Glutamatergic neuron (in vitro differentiated cells): ENCODE results near the gene ZNG1A. TPM values are rescaled to one million over a fixed set of nuclear protein-coding genes. Genes with fewer than 3 reads are reported as not detected.
"Not testable (repeated sequence)": the region's sequence is repeated elsewhere in the genome, so short reads cannot be mapped to it uniquely, and the experiment has no call there.

Source experiments
- DNase-seq: peaks from one replicate; pipeline ENCODE4 v3.0.0; 2022
- H3K27ac Mint-ChIP-seq: one replicate; pipeline ENCODE4 v1.8.0; 2020; ENCODE audit warnings: mild to moderate bottlenecking, mixed read lengths, inconsistent platforms; ENCODE audit not compliant: unreplicated experiment
- H3K27me3 Mint-ChIP-seq: one replicate; pipeline ENCODE4 v1.8.0; 2020; ENCODE audit warnings: mild to moderate bottlenecking, moderate library complexity, mixed read lengths, inconsistent platforms; ENCODE audit not compliant: unreplicated experiment
- H3K36me3 Mint-ChIP-seq: one replicate; pipeline ENCODE4 v1.8.0; 2020; ENCODE audit warnings: mild to moderate bottlenecking, mixed read lengths, inconsistent platforms; ENCODE audit not compliant: unreplicated experiment
- H3K4me1 Mint-ChIP-seq: one replicate; pipeline ENCODE4 v1.8.0; 2020; ENCODE audit warnings: mild to moderate bottlenecking, low read depth, mixed read lengths, inconsistent platforms; ENCODE audit not compliant: unreplicated experiment
- H3K4me3 Mint-ChIP-seq: one replicate; pipeline ENCODE4 v1.8.0; 2020; ENCODE audit warnings: mild to moderate bottlenecking, mixed read lengths, inconsistent platforms; ENCODE audit not compliant: unreplicated experiment
- H3K9me3 Mint-ChIP-seq: one replicate; pipeline ENCODE4 v1.8.0; 2020; ENCODE audit warnings: mild to moderate bottlenecking, moderate library complexity, mixed read lengths, inconsistent platforms; ENCODE audit not compliant: unreplicated experiment
- CTCF ChIP-seq: fragments of 200-600 bp; sonication (generic); IDR thresholded peaks from one replicate; pipeline ENCODE4 v1.5.0; 2021; ENCODE audit not compliant: partially characterized antibody, unreplicated experiment
- total RNA-seq: library from RNA; stranded (reverse); fragmentation: NEBNext Ultra II Directional; extraction: Animal tissue kit (Norgen Biotek cat#: 25700); gene quantifications from one replicate; pipeline ENCODE4 v1.2.1, GENCODE V29; 2021; ENCODE audit not compliant: unreplicated experiment

ZNG1A gene
- total RNA-seq, 1 donor from 2014 or later = 33.5 TPM

DNA sequence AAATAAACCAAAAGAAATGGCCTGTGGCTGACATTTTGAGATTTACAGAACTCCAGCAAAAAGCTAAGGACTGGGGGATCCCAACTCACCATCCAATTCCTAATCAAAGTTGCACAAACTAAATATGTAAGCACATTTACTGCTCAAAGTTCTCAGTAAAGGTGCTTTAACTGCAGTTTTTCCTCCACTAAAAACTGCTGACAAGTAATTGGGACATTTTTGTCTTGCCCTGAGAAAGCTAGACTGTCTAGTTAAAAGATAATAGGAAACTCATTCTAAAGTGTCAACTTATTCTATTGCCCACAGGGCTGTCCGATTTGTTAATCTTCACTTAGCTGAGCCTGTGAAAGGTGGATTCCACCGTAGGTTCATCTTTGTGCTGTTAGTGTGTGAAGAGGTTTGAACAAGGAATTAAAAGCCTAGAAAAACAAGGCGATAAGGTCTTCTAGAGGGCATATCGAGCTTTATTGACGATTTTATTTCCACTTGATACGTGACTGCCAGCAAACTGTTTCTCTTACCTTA lies 36.8 kb upstream of the ZNG1A start:
- H3K36me3 Mint-ChIP-seq = no peaks in the 10 kb centered on the region

GRCh38 chr9:214648-215493 lies 36.0 kb upstream of the ZNG1A start, which contains the start of gene DOCK8:
Gene DOCK8 (plus strand): TSS chr9:214865. CDS start chr9:214977, 112 bp downstream.
- H3K27ac Mint-ChIP-seq = no peak within 1 kb of the TSS
- H3K27me3 Mint-ChIP-seq = no peaks in the 10 kb centered on the region
- H3K9me3 Mint-ChIP-seq = no peaks in the 10 kb centered on the region
- DNase-seq = peak; percentile 77
- no peaks in the 10 kb centered on the region for H3K36me3 Mint-ChIP-seq
- peak within 1 kb of the TSS; percentile 74 for H3K4me3 Mint-ChIP-seq
- TF ChIP-seq CTCF = peak; percentile 14
- H3K4me1 Mint-ChIP-seq = no peaks in the 10 kb centered on the region

More for the DNA sequence above, 36.8 kb upstream of the ZNG1A start:
- peak overlapping the region; percentile 74 for H3K4me3 Mint-ChIP-seq
- no peaks in the 10 kb centered on the region for H3K27me3 Mint-ChIP-seq
- DNase-seq = no peak
- no peak overlapping the region for H3K27ac Mint-ChIP-seq
- no peak for TF ChIP-seq CTCF
- H3K9me3 Mint-ChIP-seq = no peaks in the 10 kb centered on the region
- H3K4me1 Mint-ChIP-seq = no peaks in the 10 kb centered on the region

DNA sequence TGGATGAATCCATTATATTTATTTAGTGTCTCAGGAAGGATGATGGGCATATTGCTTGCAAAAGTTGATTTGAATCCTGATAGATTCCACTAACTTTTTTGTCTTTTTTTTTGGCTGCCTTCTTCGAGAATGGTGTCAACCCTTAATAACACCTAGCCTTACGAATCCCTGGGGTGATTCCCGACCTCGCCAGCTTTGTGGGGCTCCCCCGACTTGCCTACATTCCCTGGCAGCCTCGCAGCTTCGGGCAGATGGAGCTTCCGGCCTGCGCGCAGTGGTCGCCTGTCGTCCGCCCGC lies 35.4 kb upstream of the ZNG1A start:
- no peak for DNase-seq
- no peak overlapping the region for H3K27ac Mint-ChIP-seq
- H3K36me3 Mint-ChIP-seq = no peaks in the 10 kb centered on the region
- no peak for TF ChIP-seq CTCF
- peak overlapping the region; percentile 54 for H3K4me3 Mint-ChIP-seq
- H3K4me1 Mint-ChIP-seq = no peaks in the 10 kb centered on the region
- H3K27me3 Mint-ChIP-seq = no peaks in the 10 kb centered on the region
- H3K9me3 Mint-ChIP-seq = no peaks in the 10 kb centered on the region

DNA sequence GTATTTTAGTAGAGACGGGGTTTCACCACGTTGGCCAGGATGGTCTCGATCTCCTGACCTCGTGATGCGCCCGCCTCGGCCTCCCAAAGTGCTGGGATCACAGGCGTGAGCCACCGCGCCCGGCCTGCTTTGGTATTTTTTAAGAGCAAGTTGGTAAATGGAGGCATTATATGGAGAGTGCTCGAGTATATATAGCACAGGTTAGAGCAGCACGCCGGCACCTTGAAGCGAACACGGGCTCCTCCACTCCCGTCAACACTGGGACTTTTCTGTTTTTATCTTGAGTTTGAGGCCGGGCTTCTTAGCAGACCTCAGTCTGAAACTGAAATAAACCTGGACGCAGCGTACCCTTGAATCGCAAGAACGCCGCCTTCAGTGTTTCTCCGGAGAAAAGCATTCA lies 35.0 kb upstream of the ZNG1A start:
- H3K36me3 Mint-ChIP-seq, H3K4me1 Mint-ChIP-seq, H3K27ac Mint-ChIP-seq, H3K27me3 Mint-ChIP-seq, DNase-seq, H3K9me3 Mint-ChIP-seq: not testable (repeated sequence)
- H3K4me3 Mint-ChIP-seq = peak overlapping the region; percentile 54

DNA sequence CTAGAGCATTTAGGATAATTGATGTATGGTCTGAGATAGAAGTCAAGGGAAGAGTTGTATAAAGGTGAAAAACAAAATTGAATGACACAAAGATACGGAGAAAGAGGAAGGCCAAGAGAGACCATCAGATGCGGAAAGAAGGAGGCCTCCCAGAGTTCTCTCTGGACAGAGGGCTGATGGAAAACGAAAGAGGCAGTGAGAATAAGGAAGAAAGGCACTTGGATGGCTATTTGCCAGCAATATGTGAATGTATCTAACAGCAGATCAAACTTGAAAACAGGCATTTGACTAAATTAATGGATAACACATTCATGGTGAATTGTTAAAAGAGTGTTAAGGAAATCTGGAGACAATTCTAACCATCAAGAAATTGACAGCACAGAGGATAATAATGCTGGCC lies 33.4 kb upstream of the ZNG1A start:
- no peak for TF ChIP-seq CTCF
- DNase-seq = no peak
- Mint-ChIP-seq H3K4me1 (no peaks in the 10 kb centered on the region), H3K27me3 (no peaks in the 10 kb centered on the region), H3K27ac (no peak overlapping the region), H3K9me3 (no peaks in the 10 kb centered on the region), H3K4me3 (no peak overlapping the region), H3K36me3 (no peaks in the 10 kb centered on the region)
